Endodermal cell (in vitro differentiated cells): Measurements from ENCODE around the gene MTCL1. TPM values are rescaled to one million over a fixed set of nuclear protein-coding genes. Genes with fewer than 3 reads are reported as not detected.

Source experiments
- DNase-seq: peaks from one replicate; pipeline ENCODE4 v3.0.0-alpha.2; 2017
- H3K27ac ChIP-seq: 2 replicates; pipeline ENCODE4 v1.5.1; 2013; ENCODE audit warnings: mild to moderate bottlenecking, low read depth, low read length, moderate library complexity
- H3K27me3 ChIP-seq: 2 replicates; pipeline ENCODE4 v1.6.1; 2013; ENCODE audit warnings: mild to moderate bottlenecking, low read length, moderate library complexity; ENCODE audit not compliant: insufficient read depth, control insufficient read depth, poor library complexity, severe bottlenecking
- H3K36me3 ChIP-seq: 2 replicates; pipeline ENCODE4 v1.7.0; 2013; ENCODE audit warnings: mild to moderate bottlenecking, low read length, moderate library complexity; ENCODE audit not compliant: control insufficient read depth, insufficient read depth
- H3K4me1 ChIP-seq: one replicate; pipeline ENCODE4 v1.7.0; 2013; ENCODE audit warnings: low read length; ENCODE audit not compliant: control insufficient read depth, insufficient read depth
- H3K4me3 ChIP-seq: 2 replicates; pipeline ENCODE4 v1.5.1; 2013; ENCODE audit warnings: mild to moderate bottlenecking, low read length, moderate library complexity
- H3K9ac ChIP-seq: 2 replicates; pipeline ENCODE4 v1.6.1; 2013; ENCODE audit warnings: mild to moderate bottlenecking, low read length, moderate library complexity; ENCODE audit not compliant: poor library complexity, severe bottlenecking; ENCODE audit errors: extremely low read depth
- H3K9me3 ChIP-seq: 2 replicates; pipeline ENCODE4 v1.6.1; 2013; ENCODE audit warnings: mild to moderate bottlenecking, low read length, moderate library complexity; ENCODE audit not compliant: control insufficient read depth
- H3K27ac Mint-ChIP-seq: 2 replicates; pipeline ENCODE4 v1.8.0; 2020; ENCODE audit warnings: mixed read lengths
- H3K27me3 Mint-ChIP-seq: 2 replicates; pipeline ENCODE4 v1.8.0; 2021; ENCODE audit warnings: mild to moderate bottlenecking, mixed read lengths; ENCODE audit not compliant: insufficient read depth
- H3K36me3 Mint-ChIP-seq: 2 replicates; pipeline ENCODE4 v1.8.0; 2020; ENCODE audit warnings: low read depth, mixed read lengths
- H3K4me1 Mint-ChIP-seq: 2 replicates; pipeline ENCODE4 v1.8.0; 2020; ENCODE audit warnings: mixed read lengths
- H3K4me3 Mint-ChIP-seq: 2 replicates; pipeline ENCODE4 v1.8.0; 2020; ENCODE audit warnings: mild to moderate bottlenecking, moderate library complexity, mixed read lengths
- H3K9me3 Mint-ChIP-seq: 2 replicates; pipeline ENCODE4 v1.8.0; 2020; ENCODE audit warnings: mild to moderate bottlenecking, mixed read lengths
- WGBS, 2 experiments: methylation state at CpG; one replicate each; pipeline versions ENCODE4 v1.1.5 to v1.1.7; 2013; ENCODE audit warnings: missing lambda C conversion rate in 2 of 2, mixed read lengths in 1 of 2; ENCODE audit not compliant: insufficient coverage in 1 of 2, insufficient read length in 1 of 2; 5-methylcytosine and 5-hydroxymethylcytosine counted together
- total RNA-seq, 2 donors: library from RNA; stranded (reverse); fragmentation: NEBNext Ultra II Directional in 1 of 2; extraction: Animal tissue kit (Norgen Biotek cat#: 25700) in 1 of 2; gene quantifications; 2 replicates in 1 of 2; 3 replicates in 1 of 2; pipeline ENCODE4 v1.2.1, GENCODE V29; 2021
- TF ChIP-seq, protein P1 (sequence below): fragments of 200-600 bp; sonication (generic); conservative IDR thresholded peaks from 2 replicates; pipeline ENCODE4 v1.5.0; 2021; ENCODE audit warnings: antibody characterized with exemption, mild to moderate bottlenecking

Gene MTCL1
- total RNA-seq, 2 donors from 2014 or later, result 15.0 to 26.0 TPM

GRCh38 chr18:8830067-8831060 lies 125.0 kb downstream of the MTCL1 start:
- H3K27ac Mint-ChIP-seq, result no peak overlapping the region

GRCh38 chr18:8831112-8831511 lies 125.8 kb downstream of the MTCL1 start:
- Histone ChIP-seq H3K27me3 (no peaks in the 10 kb centered on the region), H3K36me3 (no peaks in the 10 kb centered on the region), H3K9me3 (peaks cover 6% of the 10 kb centered on the region), H3K4me1 (no peaks in the 10 kb centered on the region), H3K9ac (no peak overlapping the region), H3K27ac (no peak overlapping the region), H3K4me3 (no peak overlapping the region)
- 90 to 96% methylated on average over 3 of the region's 3 CpGs for WGBS, 2 experiments
- Mint-ChIP-seq H3K4me3 (no peak overlapping the region), H3K4me1 (no peaks in the 10 kb centered on the region), H3K9me3 (peaks cover 3% of the 10 kb centered on the region), H3K27ac (no peak overlapping the region), H3K27me3 (no peaks in the 10 kb centered on the region), H3K36me3 (peaks cover 10% of the 10 kb centered on the region)
- TF ChIP-seq, protein P1, sequence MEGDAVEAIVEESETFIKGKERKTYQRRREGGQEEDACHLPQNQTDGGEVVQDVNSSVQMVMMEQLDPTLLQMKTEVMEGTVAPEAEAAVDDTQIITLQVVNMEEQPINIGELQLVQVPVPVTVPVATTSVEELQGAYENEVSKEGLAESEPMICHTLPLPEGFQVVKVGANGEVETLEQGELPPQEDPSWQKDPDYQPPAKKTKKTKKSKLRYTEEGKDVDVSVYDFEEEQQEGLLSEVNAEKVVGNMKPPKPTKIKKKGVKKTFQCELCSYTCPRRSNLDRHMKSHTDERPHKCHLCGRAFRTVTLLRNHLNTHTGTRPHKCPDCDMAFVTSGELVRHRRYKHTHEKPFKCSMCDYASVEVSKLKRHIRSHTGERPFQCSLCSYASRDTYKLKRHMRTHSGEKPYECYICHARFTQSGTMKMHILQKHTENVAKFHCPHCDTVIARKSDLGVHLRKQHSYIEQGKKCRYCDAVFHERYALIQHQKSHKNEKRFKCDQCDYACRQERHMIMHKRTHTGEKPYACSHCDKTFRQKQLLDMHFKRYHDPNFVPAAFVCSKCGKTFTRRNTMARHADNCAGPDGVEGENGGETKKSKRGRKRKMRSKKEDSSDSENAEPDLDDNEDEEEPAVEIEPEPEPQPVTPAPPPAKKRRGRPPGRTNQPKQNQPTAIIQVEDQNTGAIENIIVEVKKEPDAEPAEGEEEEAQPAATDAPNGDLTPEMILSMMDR, result no peak
- DNase-seq, result no peak

More at GRCh38 chr18:8830067-8831060, 125.0 kb downstream of the MTCL1 start:
- H3K27me3 Mint-ChIP-seq, result no peaks in the 10 kb centered on the region
- TF ChIP-seq, protein P1, result no peak
- H3K27me3 ChIP-seq, result no peaks in the 10 kb centered on the region
- no peak overlapping the region for H3K9ac ChIP-seq
- WGBS, 2 experiments, result 91 to 95% methylated on average over 12 to 16 of the region's 16 CpGs
- no peaks in the 10 kb centered on the region for H3K4me1 ChIP-seq
- H3K4me1 Mint-ChIP-seq, result no peaks in the 10 kb centered on the region
- no peak overlapping the region for H3K4me3 Mint-ChIP-seq
- peaks cover 5% of the 10 kb centered on the region for H3K9me3 ChIP-seq
- no peaks in the 10 kb centered on the region for H3K36me3 ChIP-seq
- no peak overlapping the region for H3K4me3 ChIP-seq
- peaks cover 3% of the 10 kb centered on the region for H3K9me3 Mint-ChIP-seq
- no peak for DNase-seq
- H3K36me3 Mint-ChIP-seq, result peaks cover 11% of the 10 kb centered on the region
- peak overlapping the region; percentile 14 for H3K27ac ChIP-seq

- no peaks in the 10 kb centered on the region for H3K36me3 ChIP-seq
- no peaks in the 10 kb centered on the region for H3K4me1 ChIP-seq
- Mint-ChIP-seq H3K27me3 (no peaks in the 10 kb centered on the region), H3K27ac (no peak overlapping the region), H3K36me3 (peaks cover 6% of the 10 kb centered on the region), H3K9me3 (peaks cover 6% of the 10 kb centered on the region), H3K4me1 (no peaks in the 10 kb centered on the region), H3K4me3 (no peak overlapping the region)
- WGBS, 2 experiments, result 91 to 97% methylated on average over 8 to 14 of the region's 14 CpGs
- H3K4me3 ChIP-seq, result no peak overlapping the region
- no peak overlapping the region for H3K9ac ChIP-seq
- TF ChIP-seq, protein P1, result no peak
- no peak for DNase-seq
- peaks cover 10% of the 10 kb centered on the region for H3K9me3 ChIP-seq
- H3K27ac ChIP-seq, result no peak overlapping the region
- no peaks in the 10 kb centered on the region for H3K27me3 ChIP-seq
Measured at GRCh38 chr18:8831531-8831930, 126.2 kb downstream of the MTCL1 start.
